Cerebellar cortex (tissue), 1 donor: ENCODE measurements around the gene AHDC1.
A peak's percentile ranks its signal among the peaks of the same experiment; 100 is the strongest.

ENCODE experiments used
- DNase-seq: peaks from one replicate; pipeline ENCODE4 v3.0.0-alpha.2; 2015; ENCODE audit warnings: low spot score

Gene AHDC1

DNA sequence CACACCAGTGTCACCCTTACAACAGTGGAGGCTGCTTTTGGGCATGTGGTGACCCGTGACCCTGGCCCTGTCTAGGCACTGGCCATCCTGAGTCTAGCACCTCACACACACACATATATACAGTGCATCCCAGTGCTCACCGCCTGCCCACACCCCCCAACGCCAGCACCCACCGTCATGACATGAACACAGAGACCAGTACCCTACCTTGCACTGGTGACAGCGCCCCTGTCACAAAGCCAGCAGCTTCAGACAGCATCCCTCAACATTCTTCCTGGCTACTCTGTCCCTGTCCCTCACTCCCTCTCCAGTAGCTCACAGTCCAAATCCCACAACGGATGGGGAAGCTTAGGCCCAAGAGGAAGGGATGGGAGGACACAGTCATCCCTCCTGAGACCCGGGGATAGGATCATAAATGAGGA lies 27.1 kb downstream of the AHDC1 start:
- no peak for DNase-seq

DNA sequence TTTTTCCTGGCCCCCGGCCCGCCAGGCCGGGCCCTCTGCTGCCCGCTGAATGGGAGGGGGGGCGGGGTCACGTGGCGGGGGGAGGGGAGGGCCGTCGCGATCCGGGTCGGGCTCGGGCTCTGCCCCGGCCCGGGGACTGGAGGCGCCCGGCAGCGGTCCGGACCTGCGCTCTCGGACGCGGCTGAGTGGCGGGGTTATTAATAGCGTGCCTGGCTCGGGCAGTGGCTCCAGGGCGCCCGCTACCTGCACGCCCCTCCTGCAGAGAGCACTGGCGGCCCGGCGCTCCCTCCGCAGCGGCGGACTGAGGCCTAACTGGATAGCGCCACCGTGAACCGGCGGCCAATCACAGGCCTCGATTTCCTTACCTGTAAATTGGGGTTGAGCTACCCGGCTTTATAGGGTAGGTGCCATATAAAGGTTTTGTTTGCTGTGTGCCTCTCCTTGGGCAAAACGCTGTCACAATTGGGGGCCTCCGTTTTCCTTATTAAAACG lies 28.1 kb downstream of the AHDC1 start:
- peak; percentile 66 for DNase-seq

DNA sequence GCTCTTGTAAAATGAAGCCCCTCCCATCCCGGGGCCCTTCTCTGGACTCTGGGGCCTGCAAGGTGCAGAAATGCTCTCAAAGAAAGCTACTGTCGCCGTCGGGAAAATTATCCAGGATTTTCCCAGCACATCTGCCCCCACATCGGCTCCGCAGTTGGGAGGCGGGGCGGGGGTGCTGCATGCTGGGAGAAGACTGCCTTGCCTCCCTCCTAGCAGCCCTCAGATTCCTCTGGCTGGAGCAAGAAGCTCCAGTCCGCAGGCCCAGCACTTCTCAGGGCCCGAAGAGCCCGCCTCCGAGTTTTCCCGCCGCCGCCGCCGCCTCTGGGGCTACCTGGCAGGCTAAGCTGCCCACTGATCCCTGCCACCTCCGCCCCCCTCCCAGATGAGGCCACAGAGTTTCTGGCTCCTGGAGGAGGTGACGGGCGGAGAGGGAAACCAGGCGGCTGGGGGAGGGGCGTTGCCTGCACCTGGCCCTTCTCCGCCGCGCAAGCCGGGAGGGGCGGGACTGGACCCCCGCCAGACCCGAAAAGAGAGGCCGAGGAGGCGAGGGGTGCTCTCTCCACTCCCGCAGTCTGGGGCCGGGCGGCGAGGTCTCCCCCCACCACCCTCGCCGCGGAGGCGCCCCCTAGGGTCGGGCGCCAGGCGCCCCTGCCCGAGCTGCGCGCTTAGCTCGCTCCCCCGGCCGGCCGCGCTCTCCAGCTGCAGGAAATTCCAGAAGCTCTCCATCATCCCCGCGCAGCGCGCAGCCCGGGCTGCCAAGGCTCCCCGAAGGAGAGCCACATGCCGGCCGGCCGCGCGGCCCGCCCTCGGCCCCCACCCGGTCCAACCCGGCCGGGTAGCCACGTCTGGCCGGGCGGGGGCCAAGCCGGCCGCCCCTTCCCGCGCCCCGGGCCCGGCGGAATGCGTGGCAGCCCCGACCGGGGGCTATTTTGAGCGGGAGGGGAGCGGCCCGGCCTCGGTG lies 28.8 kb downstream of the AHDC1 start:
- peak; percentile 66 for DNase-seq

- DNase-seq: no peak
Measured at GRCh38 chr1:27574001-27574781, 29.8 kb downstream of the AHDC1 start.

- DNase-seq: peak; percentile 77
Measured at GRCh38 chr1:27572679-27573426, 31.1 kb downstream of the AHDC1 start.

GRCh38 chr1:27572019-27572678 lies 31.8 kb downstream of the AHDC1 start:
- DNase-seq: peak; percentile 77

DNA sequence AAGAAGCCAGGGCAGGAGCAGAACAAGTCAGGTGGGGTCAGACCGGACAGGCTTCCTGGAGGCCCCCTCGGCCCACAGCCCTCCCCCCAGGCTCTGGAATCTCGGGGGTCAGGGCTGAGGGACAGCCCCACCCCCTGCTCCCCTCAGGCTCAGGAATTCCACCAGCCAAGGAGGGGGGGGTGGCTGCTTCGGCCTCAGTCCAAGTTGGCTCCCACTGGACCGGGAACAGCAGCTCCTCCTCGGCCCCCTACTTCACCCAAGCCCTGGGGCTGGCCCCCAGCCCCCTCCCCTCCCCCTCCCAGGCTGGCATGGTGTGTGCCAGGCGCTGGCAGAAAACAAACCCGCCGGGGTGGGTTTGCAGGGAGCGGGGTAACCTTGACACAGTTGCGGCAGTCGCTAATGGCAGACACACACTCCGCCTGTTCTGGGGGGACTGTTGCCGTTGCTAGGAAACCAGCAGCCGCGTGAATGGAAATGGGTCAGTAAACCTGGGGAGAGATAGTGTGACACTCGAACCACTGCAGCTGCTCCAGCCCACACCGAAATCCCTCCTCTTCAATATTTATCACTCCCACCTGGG lies 32.4 kb downstream of the AHDC1 start:
- peak; percentile 80 for DNase-seq

DNA sequence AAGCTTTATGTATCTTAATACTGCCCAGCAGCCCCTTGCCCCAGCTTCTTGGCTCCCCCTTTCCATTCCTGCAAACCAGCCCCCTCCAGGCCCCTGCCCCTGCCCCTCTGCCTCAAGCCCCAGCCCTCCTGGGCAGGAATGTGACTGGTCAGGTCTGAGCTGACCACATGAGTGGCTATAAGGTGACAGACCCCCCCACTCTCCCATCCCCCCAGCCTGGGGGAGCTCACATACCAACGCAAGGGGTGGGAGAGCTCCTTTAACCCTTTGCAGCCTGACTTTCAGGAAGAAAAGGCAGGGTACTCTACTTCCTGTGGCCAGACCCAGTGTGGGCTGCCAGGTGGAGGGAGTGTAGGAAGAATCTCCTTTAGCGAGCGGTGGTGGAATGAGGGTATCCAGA lies 33.2 kb downstream of the AHDC1 start:
- peak; percentile 69 for DNase-seq

DNA sequence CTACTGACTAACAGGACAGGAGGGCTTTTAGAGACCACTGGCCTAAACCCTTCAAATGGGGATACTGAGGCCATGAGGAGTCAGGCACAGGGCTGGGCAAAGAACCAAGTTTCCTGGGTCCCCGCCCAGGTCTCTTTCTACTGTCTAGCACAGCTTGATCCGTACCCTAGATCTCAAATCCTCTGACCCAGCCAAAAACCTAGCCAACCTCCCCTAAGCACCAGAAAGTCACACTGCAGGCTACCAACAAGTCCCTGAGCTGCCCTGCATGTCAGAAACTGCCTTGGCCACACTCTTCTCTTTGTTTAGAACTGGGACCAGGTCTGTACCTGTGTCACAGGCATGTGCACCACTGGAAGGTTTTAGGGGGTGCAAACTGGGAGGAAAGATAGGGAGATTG lies 33.6 kb downstream of the AHDC1 start:
- peak; percentile 61 for DNase-seq

GRCh38 chr1:27569506-27570291 lies 34.2 kb downstream of the AHDC1 start:
- peak; percentile 76 for DNase-seq

- DNase-seq: peak; percentile 67
Measured at GRCh38 chr1:27569088-27569460, 34.9 kb downstream of the AHDC1 start.

GRCh38 chr1:27568300-27569087 lies 35.5 kb downstream of the AHDC1 start:
- DNase-seq: peak; percentile 92

- no peak for DNase-seq
Measured at GRCh38 chr1:27567971-27568299, 36.0 kb downstream of the AHDC1 start.

- peak; percentile 36 for DNase-seq
Measured at GRCh38 chr1:27567146-27567526, 36.8 kb downstream of the AHDC1 start.

DNA sequence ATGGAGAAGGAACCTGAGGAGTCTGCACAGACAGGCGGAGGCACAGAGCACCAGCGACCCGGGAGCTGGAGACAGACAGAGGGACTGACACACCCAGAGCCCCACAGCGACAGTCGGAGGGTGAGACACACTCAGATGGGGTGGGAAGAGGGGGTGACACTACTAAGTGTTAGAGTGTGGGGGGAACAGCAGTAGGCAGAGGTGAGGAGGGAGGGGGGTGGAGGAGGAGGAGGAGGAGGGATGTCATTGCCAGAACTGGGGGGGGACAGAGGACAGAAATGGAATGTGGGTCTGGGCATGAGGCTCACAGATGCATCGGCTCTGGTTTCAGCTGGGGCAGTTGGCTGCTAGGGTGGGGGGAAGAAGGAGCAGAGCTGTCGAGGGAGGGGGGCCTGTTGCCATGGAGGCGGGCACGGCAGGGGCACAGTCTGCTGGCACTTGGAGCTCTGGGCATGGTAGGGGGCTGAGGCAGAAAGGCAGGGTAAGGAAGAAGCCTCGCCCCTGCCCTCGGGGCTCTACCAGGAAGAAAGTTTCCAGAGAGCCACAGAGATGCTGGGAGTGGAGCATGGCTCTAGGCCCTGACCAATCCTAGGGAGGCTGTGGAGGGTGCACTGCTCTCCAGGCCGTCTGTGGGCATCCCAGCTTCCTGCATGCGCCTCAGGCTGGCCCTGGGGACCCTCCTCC lies 37.3 kb downstream of the AHDC1 start:
- DNase-seq: no peak

GRCh38 chr1:27564710-27565649 lies 39.0 kb downstream of the AHDC1 start:
- DNase-seq: peak; percentile 50

GRCh38 chr1:27563591-27564471 lies 40.1 kb downstream of the AHDC1 start:
- peak; percentile 42 for DNase-seq
